ENCODE data around the gene LRRD1.

LRRD1 gene

GRCh38 chr7:92133737-92134270, 45.1 kb downstream of the LRRD1 start:
- Histone ChIP-seq H3K36me3 (ENCODE audit: control insufficient read depth, insufficient read depth, low read length) (no peaks in the 10 kb centered on the region), H3K9ac (peak overlapping the region; percentile 48), H3K79me2 (peaks cover 4% of the 10 kb centered on the region), H3K27ac (peak overlapping the region; percentile 96), H3K4me1 (peaks cover 3% of the 10 kb centered on the region), H2AFZ (peak overlapping the region; percentile 93), H3K27me3 (ENCODE audit: control insufficient read depth, insufficient read depth, low read length) (no peaks in the 10 kb centered on the region), H3K4me2 (ENCODE audit: low read length) (peak overlapping the region; percentile 86), H3K4me3 (ENCODE audit: low read depth, low read length) (peak overlapping the region; percentile 88), H3K9me3 (ENCODE audit: control insufficient read depth, low read length) (no peaks in the 10 kb centered on the region)
- peak; percentile 83 for TF ChIP-seq CTCF (IDR thresholded peaks at IDR 0.05)

GRCh38 chr7:92133133-92133736, 45.7 kb downstream of the LRRD1 start:
- no peaks in the 10 kb centered on the region for H3K36me3 ChIP-seq (ENCODE audit: control insufficient read depth, insufficient read depth, low read length)
- no peaks in the 10 kb centered on the region for H3K27me3 ChIP-seq (ENCODE audit: control insufficient read depth, insufficient read depth, low read length)
- peaks cover 4% of the 10 kb centered on the region for H3K79me2 ChIP-seq
- H3K4me2 ChIP-seq (ENCODE audit: low read length), result peak overlapping the region; percentile 86
- H3K9ac ChIP-seq, result peak overlapping the region; percentile 48
- no peaks in the 10 kb centered on the region for H3K9me3 ChIP-seq (ENCODE audit: control insufficient read depth, low read length)
- peak overlapping the region; percentile 88 for H3K4me3 ChIP-seq (ENCODE audit: low read depth, low read length)
- H3K27ac ChIP-seq, result peak overlapping the region; percentile 96
- peak overlapping the region; percentile 93 for H2AFZ ChIP-seq
- peaks cover 3% of the 10 kb centered on the region for H3K4me1 ChIP-seq
- TF ChIP-seq CTCF (IDR thresholded peaks at IDR 0.05), result no peak

- Histone ChIP-seq H3K36me3 (ENCODE audit: control insufficient read depth, insufficient read depth, low read length) (no peaks in the 10 kb centered on the region), H3K27me3 (ENCODE audit: control insufficient read depth, insufficient read depth, low read length) (no peaks in the 10 kb centered on the region), H3K27ac (no peak overlapping the region), H2AFZ (no peak overlapping the region), H3K9me3 (ENCODE audit: control insufficient read depth, low read length) (no peaks in the 10 kb centered on the region), H3K9ac (no peak overlapping the region), H3K4me1 (peaks cover 3% of the 10 kb centered on the region), H3K4me3 (ENCODE audit: low read depth, low read length) (no peak overlapping the region), H3K4me2 (ENCODE audit: low read length) (no peak overlapping the region), H3K79me2 (peaks cover 4% of the 10 kb centered on the region)
- TF ChIP-seq CTCF (IDR thresholded peaks at IDR 0.05), result no peak
These were observed 47.1 kb downstream of the LRRD1 start for GRCh38 chr7:92131764-92132330.

- no peaks in the 10 kb centered on the region for H3K27me3 ChIP-seq (ENCODE audit: control insufficient read depth, insufficient read depth, low read length)
- H3K4me1 ChIP-seq, result peaks cover 3% of the 10 kb centered on the region
- H3K36me3 ChIP-seq (ENCODE audit: control insufficient read depth, insufficient read depth, low read length), result no peaks in the 10 kb centered on the region
- no peak overlapping the region for H3K9ac ChIP-seq
- no peak overlapping the region for H3K27ac ChIP-seq
- H3K4me3 ChIP-seq (ENCODE audit: low read depth, low read length), result no peak overlapping the region
- H3K79me2 ChIP-seq, result peaks cover 4% of the 10 kb centered on the region
- H3K9me3 ChIP-seq (ENCODE audit: control insufficient read depth, low read length), result no peaks in the 10 kb centered on the region
- H2AFZ ChIP-seq, result no peak overlapping the region
- no peak for TF ChIP-seq CTCF (IDR thresholded peaks at IDR 0.05)
- no peak overlapping the region for H3K4me2 ChIP-seq (ENCODE audit: low read length)
These were observed 47.8 kb downstream of the LRRD1 start for GRCh38 chr7:92131093-92131492.

Measured in parathyroid adenoma (tissue), 2 donors.